ENCODE results near the gene CFAP61.
A peak's percentile ranks its signal among the peaks of the same experiment; 100 is the strongest.
"Not testable (repeated sequence)": the region's sequence is repeated elsewhere in the genome, so short reads cannot be mapped to it uniquely, and the experiment has no call there.

CFAP61 gene

GRCh38 chr20:20052074-20052970, at the start of gene CFAP61, which contains the start of gene CRNKL1:
Gene CFAP61, plus strand, starts transcription at chr20:20052532. Its CDS starts 4,122 bp downstream, at chr20:20056654.
Gene CRNKL1, minus strand, starts transcription at chr20:20052466. Its CDS starts 124 bp downstream, at chr20:20052342.
- DNase-seq, result peak; percentile 96

- peak; percentile 8 for DNase-seq
These were observed 49.0 kb upstream of the CFAP61 start for GRCh38 chr20:20003031-20003954.

DNA sequence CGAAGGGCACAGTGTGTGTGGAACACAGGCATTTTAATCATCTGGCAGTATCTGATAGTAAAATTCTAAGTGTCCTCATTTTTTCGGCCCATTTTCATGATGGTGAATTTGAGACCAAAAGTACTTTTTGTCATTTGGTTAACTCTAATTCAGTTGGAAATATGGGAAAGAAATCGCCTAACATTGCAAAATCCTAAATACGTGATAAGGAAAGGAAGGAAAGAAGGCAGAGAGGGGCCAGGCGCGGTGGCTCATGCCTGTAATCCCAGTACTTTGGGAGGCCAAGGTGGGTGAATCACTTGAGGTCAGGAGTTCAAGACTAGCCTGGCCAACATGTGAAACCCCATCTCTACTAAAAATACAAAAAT, 48.4 kb upstream of the CFAP61 start:
- DNase-seq, result not testable (repeated sequence)

GRCh38 chr20:20005342-20005741, 47.0 kb upstream of the CFAP61 start:
- DNase-seq, result no peak

DNA sequence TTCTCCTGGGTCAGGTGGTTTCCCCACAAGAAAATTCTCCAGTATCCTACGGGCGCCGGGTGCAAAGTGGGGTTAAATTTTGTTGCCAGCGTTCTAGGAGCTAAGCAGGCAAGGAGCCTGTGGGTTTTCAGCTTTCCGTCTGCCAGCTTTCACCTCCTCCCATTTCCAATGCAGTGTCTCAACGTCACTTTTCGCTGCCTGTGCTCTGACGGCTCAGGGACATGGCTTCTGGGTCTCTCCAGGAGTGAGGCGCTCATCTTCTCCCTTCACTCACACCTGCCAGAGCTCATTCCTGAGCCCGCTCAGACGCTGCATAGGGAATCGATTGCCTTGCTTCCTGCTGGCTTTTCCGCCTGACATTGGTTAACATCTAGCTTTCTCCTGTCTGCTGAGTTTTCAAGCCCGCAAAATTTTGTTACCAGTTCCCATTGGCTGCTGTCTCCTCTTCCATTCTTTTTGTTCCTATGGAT, 42.5 kb upstream of the CFAP61 start:
- DNase-seq, result no peak

- DNase-seq, result no peak
These were observed 41.5 kb upstream of the CFAP61 start for GRCh38 chr20:20010639-20011500.

DNA sequence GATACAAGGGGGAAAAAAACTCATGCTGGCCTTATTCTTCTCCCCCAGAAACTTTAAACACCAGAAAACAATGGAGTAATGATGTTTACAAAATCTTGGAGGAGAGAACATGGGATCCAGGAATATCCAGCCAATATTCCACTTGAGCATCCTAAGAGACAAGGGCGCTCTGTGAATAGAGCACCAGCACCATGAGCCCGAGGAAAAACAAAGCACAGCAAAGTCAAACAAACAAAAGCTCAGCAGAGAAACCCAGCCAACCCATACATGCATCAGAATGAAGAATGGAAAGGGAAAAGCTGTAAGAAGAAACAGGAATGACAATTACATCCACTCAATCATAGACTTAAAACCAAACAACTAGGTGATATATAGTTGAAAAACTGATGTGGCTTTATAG, 39.8 kb upstream of the CFAP61 start:
- DNase-seq, result no peak

DNA sequence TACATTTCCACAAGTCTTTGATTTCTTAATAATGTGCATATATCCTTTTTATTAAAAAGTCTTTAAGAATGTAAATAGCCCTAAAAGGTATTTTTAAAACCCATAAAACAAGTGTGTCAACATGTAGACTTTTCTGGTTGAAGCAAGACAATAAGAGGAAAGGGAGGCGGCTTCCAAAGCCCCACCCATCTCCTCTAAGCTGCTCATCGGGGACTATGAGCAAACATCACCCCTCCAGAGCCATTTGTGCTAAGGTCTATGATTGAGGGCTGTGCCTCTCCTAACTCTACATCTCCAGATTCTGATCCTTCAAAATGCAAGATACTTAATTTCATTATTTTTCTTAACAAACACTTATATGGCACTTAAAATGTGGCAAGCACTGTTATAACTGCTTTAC, 37.7 kb upstream of the CFAP61 start:
- peak; percentile 18 for DNase-seq

GRCh38 chr20:20017001-20017843, 35.1 kb upstream of the CFAP61 start, which contains the start of gene NAA20:
Gene NAA20, plus strand, starts transcription at chr20:20017362. Its CDS starts 35 bp downstream, at chr20:20017397.
- DNase-seq, result peak; percentile 92

GRCh38 chr20:20017844-20018185, 34.5 kb upstream of the CFAP61 start:
- DNase-seq, result peak; percentile 5

DNA sequence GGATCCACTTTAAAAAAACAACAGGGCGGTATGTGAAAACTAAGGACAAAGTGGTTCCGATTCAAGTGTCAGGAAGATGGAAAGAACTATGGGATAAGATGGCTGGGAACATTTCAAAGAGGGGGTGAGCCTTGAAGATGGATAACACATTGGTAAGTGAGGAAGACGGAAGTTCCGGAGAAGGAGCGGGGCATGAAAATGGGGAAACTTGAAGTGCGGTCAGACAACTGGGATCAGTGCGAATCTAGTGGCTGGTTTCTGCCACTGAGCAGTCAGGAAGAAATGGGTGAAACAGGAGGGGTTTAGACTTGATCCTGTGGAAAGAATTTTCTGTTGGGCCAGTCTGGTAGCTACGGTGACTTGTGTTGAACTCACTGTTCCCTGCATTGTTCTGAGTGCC, 34.0 kb upstream of the CFAP61 start:
- DNase-seq, result no peak

- DNase-seq, result no peak
These were observed 33.2 kb upstream of the CFAP61 start for GRCh38 chr20:20019123-20019522.

- DNase-seq, result no peak
These were observed 31.4 kb upstream of the CFAP61 start for GRCh38 chr20:20020908-20021307.

DNA sequence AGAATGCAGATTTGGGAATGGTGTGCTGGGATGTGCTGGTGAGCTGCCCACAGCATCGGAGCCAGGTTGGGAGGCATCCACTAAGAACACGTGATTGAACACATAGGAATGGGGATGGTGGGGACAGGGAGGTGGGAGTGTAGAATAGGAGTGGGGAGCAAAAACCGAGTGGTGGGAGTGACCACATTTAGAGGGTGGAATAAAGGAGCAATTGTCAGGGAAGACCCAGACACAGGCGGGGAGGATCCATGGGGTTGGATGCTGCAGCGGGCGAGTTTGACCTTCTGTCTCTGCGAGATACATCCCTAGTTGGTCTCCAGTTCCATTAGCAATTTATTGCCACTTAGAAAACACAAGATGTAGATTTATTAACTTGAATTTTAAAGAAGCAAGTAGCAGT, 30.5 kb upstream of the CFAP61 start:
- DNase-seq, result no peak

DNA sequence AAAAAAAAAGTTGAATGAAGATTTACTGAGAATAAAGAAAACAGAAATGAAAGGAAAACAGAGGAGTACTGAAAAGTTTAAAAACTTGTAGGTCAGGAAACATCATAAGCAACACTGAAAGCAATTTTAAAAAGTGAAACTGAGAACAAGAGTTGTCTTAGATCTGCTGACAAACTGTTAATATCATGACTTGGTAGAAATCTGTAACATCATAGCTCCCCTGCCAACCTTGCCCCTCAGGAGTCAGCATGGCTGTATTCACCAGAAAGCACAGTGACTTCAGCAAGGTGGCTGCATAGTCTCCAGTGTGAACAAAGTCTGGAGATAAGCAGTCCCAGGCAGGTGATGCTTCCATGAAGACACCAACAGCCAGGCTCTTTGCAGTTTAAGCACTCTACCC, 29.8 kb upstream of the CFAP61 start:
- DNase-seq, result peak; percentile 8

GRCh38 chr20:20023395-20023794, 28.9 kb upstream of the CFAP61 start:
- DNase-seq, result no peak

- no peak for DNase-seq
These were observed 27.4 kb upstream of the CFAP61 start for GRCh38 chr20:20024942-20025341.

DNA sequence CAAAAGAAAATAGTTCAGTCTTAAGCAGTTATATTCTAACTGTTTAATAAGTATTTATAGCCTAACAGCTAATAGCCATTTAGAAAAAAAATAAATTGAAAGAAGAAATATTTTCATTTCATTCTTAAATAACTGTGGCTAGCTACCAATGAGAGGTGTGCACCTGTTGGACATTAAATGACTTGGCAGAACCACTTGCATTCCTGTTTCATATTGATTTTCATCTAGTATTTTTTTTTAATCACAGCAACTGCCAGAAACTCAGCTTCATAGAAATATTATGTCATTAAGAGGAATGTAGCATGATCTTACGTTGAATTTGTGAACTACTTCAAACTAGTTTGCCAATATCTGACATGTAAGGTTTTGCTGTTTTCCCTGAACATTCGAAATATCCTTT, 25.0 kb upstream of the CFAP61 start:
- no peak for DNase-seq

- DNase-seq, result no peak
These were observed 20.5 kb upstream of the CFAP61 start for GRCh38 chr20:20031790-20032189.

DNA sequence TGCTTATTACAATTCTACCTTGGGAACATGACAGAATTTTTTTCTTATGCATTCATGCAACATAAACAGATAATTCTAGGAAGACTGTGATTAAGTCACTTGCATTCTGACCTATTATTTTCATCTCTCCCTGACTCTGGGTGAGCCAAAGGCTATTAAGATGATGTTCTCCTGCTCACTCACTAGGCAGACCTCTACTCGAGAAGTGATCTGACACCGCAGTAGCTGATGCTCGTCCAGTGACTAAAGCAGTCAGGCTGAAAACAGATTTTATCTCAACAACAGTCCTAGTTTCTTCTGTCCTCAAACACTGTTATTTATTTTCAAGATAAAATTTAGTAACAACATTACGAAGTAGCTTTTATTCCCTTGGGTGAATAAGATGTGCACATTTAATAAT, 17.8 kb upstream of the CFAP61 start:
- DNase-seq, result no peak

DNA sequence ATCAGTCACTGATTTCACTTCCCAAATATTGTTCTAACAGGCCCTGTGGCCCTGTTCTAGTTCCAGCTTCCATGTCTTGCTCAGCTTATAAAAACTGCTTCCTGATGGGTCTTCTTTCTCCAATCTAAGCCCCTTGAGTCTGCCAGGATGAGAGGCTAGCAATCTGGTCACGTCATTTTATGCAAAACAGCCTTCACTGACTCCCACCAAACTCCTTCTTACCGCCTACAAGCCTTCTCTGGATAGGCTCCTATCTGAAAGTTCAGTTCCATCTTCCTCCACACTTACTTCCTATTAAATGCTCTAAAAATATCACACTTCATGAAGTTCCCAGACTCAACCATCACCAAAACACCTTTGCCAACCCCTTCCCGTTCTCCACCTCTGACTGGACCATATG, 15.6 kb upstream of the CFAP61 start:
- no peak for DNase-seq

DNA sequence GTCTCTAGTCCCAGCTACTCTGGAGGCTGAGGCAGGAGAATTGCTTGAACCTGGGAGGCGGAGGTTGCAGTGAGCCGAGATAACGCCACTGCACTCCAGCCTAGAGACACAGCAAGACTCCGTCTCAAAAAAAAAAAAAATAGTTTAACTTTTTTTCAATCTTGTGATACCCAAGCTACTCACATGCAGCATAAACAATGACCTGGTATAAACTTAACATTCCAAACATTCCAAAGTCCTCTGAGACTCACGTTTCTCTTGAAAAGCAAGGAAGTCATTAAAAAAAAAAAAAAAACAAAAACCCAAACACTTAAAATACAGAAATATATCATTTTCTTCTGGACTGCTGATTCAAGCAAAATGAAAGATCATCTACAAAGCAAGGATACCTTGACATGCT, 14.4 kb upstream of the CFAP61 start:
- no peak for DNase-seq
